Measurements from ENCODE around the gene GAMT. TPM values are rescaled to one million over a fixed set of nuclear protein-coding genes. Genes with fewer than 3 reads are reported as not detected.
A peak's percentile ranks its signal among the peaks of the same experiment; 100 is the strongest.

The GAMT gene
- total RNA-seq, 4 donors from 2014 or later: 27.8 to 40.3 (median 34.0) TPM

GRCh38 chr19:1445932-1446712 lies 44.8 kb upstream of the GAMT start:
- DNase-seq (ENCODE audit: low spot score in 2 of 2): no peak
- peaks cover 15% of the 10 kb centered on the region for H3K36me3 ChIP-seq
- H3K9me3 ChIP-seq: no peaks in the 10 kb centered on the region
- H3K4me1 ChIP-seq: peaks cover 35% of the 10 kb centered on the region
- H3K27ac ChIP-seq: no peak overlapping the region
- H3K27me3 ChIP-seq: peaks cover 60% of the 10 kb centered on the region
- H3K4me3 ChIP-seq: peak overlapping the region; percentile 45
- TF ChIP-seq EP300 (IDR thresholded peaks at IDR 0.05) (no peak), CTCF (IDR thresholded peaks at IDR 0.05) (no peak), POLR2AphosphoS5 (IDR thresholded peaks at IDR 0.05) (no peak), POLR2A (IDR thresholded peaks at IDR 0.05) (no peak)
- no CpG with 5 or more reads among the region's 99 CpGs for WGBS

- H3K27me3 ChIP-seq: peaks cover 52% of the 10 kb centered on the region
- TF ChIP-seq POLR2AphosphoS5 (IDR thresholded peaks at IDR 0.05) (no peak), CTCF (IDR thresholded peaks at IDR 0.05) (peak; percentile 79 to 99), POLR2A (IDR thresholded peaks at IDR 0.05) (no peak), EP300 (IDR thresholded peaks at IDR 0.05) (no peak)
- H3K9me3 ChIP-seq: no peaks in the 10 kb centered on the region
- H3K27ac ChIP-seq: no peak overlapping the region
- peaks cover 22% of the 10 kb centered on the region for H3K36me3 ChIP-seq
- H3K4me3 ChIP-seq: peak overlapping the region; percentile 45
- peaks cover 43% of the 10 kb centered on the region for H3K4me1 ChIP-seq
- 1% methylated on average over 50 of the region's 70 CpGs for WGBS
- DNase-seq (ENCODE audit: low spot score in 2 of 2): no peak
Measured at GRCh38 chr19:1445185-1445931, 44.0 kb upstream of the GAMT start.

GRCh38 chr19:1441677-1442438 lies 40.5 kb upstream of the GAMT start:
- Histone ChIP-seq H3K36me3 (peaks cover 32% of the 10 kb centered on the region), H3K27me3 (peaks cover 17% of the 10 kb centered on the region), H3K4me3 (no peak overlapping the region), H3K9me3 (no peaks in the 10 kb centered on the region), H3K4me1 (peaks cover 57% of the 10 kb centered on the region), H3K27ac (no peak overlapping the region)
- no peak for TF ChIP-seq CTCF (IDR thresholded peaks at IDR 0.05)
- TF ChIP-seq POLR2AphosphoS5 (IDR thresholded peaks at IDR 0.05): no peak
- no peak for TF ChIP-seq POLR2A (IDR thresholded peaks at IDR 0.05)
- no peak for TF ChIP-seq EP300 (IDR thresholded peaks at IDR 0.05)
- WGBS: 81% methylated on average over 18 of the region's 25 CpGs
- DNase-seq (ENCODE audit: low spot score in 2 of 2): no peak

GRCh38 chr19:1441022-1441426 lies 39.7 kb upstream of the GAMT start:
- H3K27me3 ChIP-seq: peaks cover 9% of the 10 kb centered on the region
- no peak for TF ChIP-seq POLR2AphosphoS5 (IDR thresholded peaks at IDR 0.05)
- no peak for TF ChIP-seq EP300 (IDR thresholded peaks at IDR 0.05)
- no peak for TF ChIP-seq POLR2A (IDR thresholded peaks at IDR 0.05)
- TF ChIP-seq CTCF (IDR thresholded peaks at IDR 0.05): no peak
- 83% methylated on average over 8 of the region's 9 CpGs for WGBS
- no peaks in the 10 kb centered on the region for H3K9me3 ChIP-seq
- DNase-seq (ENCODE audit: low spot score in 2 of 2): no peak
- no peak overlapping the region for H3K4me3 ChIP-seq
- H3K27ac ChIP-seq: no peak overlapping the region
- H3K36me3 ChIP-seq: peaks cover 32% of the 10 kb centered on the region
- H3K4me1 ChIP-seq: peaks cover 49% of the 10 kb centered on the region
